UCSD-AML1 (cell line): ENCODE data around the gene LAMTOR2.
A peak's percentile ranks its signal among the peaks of the same experiment; 100 is the strongest.
"Not testable (repeated sequence)": the region's sequence is repeated elsewhere in the genome, so short reads cannot be mapped to it uniquely, and the experiment has no call there.

Experiments
- DNase-seq: peaks from one replicate; lab custom pipeline; 2025; ENCODE audit not compliant: unreplicated experiment; lab: John Stamatoyannopoulos, UW

Gene LAMTOR2

DNA sequence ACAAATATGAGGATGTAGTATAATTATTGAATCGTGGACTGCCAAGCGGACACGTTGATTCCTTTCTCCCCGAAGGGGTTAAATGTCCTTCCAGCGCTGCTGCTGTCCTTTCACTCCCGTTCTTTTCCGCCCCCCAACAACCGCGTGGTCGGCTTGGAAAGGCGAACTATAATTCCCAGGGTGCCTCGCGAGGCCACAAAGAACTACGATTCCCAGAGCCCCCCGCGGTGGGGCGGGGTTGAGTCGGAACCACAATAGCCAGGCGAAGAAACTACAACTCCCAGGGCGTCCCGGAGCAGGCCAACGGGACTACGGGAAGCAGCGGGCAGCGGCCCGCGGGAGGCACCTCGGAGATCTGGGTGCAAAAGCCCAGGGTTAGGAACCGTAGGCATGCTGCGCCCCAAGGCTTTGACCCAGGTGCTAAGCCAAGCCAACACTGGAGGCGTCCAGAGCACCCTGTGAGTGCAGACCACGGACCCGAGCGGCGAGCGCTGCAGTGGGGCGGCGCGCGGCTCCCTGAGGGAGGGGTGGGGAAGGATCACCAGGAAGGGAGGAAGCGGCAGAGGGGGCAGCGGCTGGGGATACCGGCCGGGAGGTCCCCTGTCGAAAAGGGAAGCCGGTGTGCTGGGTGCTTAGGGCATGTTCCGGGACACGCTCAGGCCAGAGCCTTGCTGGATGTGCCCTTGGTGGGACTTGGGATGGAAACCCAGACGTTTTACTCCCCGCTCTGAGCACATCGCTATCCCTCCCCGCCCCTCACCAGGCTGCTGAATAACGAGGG, at the start of gene LAMTOR2:
Gene LAMTOR2, plus strand, starts transcription at position 283 of the 781 bp plus-strand sequence. Its CDS starts 108 bp downstream, at position 391.
- peak; percentile 98 for DNase-seq

DNA sequence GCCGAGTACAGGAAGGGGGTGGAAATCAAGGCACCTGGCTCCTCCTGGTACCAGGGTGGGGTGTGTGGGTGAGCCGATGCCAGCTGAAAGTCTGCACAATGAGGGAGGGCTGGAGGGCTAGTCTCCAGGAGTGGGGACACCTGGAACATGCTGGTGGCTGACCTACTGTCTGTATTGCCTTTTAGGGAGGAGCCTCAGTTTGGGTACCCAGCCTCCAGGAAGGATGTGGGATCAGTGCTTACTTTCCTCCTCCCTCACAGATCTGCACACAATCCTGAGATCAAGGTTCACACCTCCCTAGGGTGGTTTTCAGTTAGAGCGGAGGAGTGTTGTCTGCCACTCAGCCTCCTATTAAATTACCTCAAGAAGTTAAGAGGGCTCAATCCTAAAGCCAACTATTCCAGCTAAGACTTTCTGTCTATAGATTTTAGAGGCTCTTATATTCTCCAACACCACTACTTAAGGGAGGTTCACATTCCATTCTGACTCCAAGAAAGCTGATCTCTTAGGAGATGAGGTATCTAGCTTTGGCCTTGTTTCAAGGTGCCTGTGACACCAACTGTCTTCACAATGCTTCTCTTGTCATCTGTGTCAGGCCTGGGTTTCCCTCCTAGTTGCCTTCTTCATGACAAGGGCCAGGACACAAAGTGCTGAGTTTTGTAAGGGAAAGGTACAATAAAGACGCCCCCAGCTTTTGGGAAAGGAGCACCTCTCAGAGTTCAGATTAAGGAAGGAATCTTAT, 49.6 kb upstream of the LAMTOR2 start:
- DNase-seq, result no peak

DNA sequence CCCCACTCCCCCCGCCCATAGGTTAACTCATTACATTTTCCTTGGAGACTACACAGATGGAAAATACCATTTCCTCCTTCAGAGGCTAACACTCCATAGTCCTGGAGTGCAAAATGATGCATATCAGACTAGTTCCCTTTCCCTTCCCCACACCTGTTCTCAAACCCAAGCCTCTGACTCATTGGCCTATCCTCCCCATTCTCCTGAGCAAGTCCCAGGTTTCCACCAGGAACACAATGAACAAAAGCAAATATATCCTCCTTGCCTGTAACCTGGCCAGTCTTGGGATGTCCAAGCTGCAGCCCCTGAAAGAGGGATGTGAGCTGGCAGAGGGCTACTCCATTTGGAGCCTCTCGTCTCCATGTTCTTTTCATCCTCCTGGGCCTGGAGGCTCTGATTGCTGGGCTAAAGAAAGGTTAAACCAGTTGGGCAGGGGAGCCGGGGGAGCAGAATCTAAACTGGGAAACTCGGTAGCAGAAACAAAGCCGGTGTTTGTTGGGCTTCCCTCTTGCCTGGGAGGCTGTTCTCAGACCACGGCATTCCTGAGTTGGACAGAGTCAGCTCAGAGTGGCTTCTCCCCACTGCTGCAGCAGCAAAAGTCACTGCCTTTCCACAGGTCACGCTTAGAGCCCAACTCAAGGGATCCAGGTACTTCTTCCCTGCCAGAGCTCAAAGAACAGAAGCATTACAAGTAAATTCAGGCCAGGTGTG, 47.8 kb upstream of the LAMTOR2 start:
- DNase-seq, result no peak

DNA sequence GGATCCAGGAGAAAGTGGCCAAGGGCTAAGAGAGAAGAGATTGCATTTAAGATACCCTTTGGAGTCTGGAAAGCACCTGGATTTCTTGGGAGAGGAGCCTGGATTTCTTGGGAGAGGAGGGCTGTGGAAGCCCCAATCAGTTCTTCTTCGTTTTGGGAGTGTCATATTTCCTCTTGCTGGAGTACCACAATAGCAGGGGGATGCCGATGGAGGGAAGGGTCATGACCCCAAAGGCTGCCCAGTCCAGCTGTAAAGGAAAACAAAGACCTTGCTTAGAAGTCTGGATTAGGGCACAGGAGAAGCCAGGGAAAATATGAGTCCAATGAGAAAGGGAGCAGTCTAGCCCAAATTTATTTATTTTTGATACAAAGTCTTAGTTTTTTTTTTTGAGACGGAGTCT, 45.2 kb upstream of the LAMTOR2 start:
- DNase-seq, result no peak

DNA sequence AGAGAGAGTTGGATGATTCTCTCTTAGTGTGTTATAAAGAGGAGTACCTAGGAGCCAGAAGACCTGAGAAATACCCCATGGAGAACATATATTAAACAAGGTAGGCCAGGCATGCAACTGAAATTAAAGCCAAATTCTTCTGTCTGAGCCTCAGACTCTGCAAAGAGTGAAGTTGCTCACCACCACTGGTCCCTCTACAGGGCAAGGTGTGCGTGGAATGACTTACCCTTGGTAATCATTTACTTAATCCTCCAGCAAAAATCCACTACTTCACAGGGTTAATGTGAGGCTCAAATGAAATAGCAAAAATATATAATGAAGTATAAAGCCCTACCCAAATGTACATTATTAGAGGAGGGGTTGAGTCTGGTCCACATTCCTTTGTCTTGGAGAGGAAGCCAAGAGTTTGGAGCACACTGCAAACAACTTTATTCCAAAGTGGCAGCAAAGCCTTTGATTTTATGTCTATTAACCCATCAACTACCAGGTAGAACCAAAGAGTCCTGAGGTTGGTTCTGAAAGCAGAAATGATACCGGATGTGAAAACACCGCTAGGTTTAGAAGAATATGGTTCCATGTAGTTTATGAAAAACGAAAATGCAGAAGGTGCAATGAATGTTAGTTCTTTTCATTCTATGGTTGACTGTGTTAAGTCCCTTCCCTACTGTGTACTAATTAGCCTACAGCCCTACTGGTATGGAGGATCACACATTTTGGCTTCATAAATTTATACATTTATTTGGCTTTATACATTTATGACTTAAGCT, 42.3 kb upstream of the LAMTOR2 start:
- no peak for DNase-seq

DNA sequence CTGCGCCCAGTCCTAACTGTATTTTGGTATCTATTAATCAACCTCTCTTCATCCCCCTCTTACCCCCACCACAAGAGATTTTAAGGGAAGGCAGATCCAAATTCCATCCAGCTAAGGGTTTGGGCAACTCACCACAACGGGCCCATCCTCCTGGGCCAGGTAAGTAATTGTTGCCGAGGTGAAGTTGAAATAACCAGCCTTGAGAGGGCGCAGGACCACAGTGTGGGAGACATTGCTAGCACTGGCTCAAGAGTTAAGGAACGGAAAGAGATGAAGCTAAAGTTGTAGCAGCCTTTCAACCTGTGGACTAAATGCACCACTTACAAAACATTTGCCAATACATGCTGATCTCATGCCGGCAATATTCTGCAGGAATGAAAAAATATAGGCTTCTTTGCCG, 39.8 kb upstream of the LAMTOR2 start:
- no peak for DNase-seq

DNA sequence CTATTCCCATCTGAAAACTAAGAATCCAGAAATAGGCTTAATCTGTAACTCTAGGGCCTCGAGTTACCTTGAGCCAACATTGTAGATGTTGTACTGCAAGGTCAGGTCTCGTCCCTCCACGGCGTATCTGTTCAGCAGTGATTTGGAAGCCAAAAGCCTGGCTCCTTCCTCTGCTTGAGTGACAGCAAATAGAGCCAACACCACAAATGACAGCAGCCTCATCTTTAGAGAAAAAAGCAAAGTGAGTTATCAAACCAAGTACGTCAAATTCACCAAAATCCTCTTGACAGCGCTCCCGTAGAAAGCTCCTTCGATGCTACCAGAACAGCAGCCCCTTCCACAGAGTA, 34.7 kb upstream of the LAMTOR2 start:
- DNase-seq, result no peak

DNA sequence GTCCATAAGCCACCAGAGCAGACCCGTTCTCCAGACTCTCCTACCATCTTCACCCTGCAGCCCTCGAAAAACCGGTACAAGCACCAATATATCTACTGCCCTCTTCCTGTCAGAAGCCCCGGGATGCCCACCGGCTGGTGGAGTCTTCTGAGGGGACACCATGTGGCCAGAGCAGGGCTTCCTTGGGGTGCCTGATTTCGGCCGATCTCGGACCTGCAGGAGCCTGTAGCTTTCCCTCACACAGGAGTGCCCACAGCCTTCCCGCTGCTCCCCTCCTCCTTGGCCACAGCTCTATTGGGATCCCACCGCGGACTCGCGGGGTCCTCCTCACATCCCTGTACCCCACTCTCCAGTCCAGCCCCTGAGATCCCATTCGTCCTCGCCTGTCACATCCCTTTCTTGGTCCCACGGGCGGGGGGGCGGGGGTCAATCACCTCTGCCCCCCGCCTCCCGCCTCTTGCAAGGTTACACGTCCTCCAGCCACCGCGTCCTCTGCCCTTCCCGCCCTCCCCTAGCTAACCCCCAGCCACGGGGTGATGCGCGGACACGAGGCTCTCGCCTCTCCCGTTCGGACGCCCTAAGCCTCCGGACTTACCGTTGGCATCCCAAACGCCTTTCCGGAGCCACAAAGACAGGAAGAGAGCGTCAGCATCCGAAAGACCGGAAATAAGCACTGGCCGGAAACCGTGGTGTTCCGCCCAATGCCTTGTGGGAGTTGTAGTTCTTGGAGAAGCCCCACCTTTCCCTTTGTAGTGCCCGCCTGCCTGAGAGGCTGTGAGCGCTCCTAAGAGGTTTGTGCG, 34.1 kb upstream of the LAMTOR2 start, which contains the start of gene SSR2:
Gene SSR2, minus strand, starts transcription at position 659 of the 800 bp plus-strand sequence. CDS start 784 bp downstream, outside the sequence.
- peak; percentile 85 for DNase-seq

DNA sequence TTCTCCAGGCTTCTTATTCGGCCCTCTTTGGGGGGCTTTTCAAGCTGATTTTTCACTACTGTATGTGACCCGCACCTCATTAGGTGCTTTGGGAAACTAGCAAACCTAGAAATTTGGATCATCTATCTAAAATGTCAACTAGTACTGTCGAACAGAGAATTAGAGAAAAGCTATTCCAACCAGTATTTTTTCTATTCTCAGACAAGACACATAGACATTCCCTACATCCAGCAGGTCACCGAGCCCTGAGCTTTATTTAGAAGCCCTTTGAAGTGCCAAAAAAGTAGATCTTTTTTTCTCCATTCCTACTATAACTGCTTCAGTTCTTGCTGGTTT, 33.5 kb upstream of the LAMTOR2 start:
- DNase-seq, result no peak

DNA sequence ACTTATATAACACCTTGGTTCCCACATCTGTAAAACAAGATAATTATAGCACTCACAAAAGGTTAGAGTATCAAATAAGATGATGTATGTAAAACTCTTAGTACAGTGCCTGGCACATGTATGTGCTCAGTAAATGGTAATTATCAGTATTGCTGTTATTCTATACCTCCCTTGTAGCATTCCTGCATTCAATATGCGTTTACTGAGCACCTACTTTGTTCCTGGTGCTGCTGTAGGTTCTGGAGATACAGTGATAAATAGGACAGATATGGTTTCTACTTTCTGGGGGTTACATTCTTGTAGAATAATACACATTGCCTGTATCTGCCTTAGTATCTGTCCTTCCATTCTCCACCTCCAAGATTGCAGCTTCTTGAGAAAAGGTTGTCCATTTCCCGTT, 32.6 kb upstream of the LAMTOR2 start:
- no peak for DNase-seq

DNA sequence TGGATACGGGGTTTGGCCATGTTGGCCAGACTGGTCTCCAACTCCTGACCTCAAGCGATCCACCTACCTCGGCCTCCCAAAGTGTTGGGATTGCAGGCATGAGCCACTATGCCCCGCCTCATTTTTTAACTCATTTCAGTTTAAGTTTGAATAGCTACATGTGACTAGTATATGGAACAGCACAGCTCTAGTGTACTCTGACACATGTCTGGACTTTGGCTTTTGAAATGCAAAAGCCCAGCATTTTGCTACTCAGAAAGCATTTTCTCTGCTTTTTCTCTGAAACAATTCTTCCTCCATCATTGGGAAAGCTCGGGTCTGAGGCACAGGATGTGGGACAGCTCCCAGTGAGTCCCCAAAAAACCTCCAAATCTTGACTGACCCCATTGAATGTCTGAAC, 29.8 kb upstream of the LAMTOR2 start:
- DNase-seq, result no peak

DNA sequence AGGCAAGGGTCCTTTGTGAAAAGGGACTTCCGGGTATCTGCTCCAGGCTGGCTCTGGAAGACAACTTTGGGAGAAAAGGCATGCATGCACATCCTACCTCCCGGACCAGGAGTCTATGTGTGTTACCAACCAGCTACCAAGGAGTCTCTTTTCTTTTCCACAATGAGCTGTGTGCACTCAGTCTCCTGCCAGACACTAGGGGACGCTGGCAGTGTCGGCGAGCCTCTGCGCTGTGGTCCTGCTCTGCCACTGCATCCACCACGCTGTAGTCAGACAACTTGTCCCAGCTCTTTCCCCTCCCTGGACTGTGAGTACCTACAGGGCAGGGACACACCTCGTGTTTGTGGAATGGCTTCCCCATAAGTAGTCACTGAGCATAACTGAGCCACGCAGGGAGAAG, 28.7 kb upstream of the LAMTOR2 start:
- DNase-seq, result peak; percentile 63

DNA sequence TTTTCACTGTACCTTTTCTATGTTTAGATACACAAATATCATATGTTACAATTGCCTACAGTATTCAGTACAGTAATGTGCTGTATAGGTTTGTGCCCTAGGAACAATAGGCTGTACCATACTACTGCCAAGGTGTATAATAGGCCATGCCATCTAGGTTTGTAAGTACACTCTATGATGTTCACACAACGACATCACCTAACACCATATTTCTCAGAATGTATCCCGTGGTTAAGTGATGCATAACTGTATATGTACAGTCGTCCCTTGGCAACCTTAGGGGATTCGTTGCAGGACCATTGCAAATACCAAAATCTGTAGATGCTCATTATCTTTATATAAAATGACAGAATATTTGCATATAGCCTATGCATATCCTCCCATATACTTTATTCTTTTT, 28.0 kb upstream of the LAMTOR2 start:
- DNase-seq, result no peak

DNA sequence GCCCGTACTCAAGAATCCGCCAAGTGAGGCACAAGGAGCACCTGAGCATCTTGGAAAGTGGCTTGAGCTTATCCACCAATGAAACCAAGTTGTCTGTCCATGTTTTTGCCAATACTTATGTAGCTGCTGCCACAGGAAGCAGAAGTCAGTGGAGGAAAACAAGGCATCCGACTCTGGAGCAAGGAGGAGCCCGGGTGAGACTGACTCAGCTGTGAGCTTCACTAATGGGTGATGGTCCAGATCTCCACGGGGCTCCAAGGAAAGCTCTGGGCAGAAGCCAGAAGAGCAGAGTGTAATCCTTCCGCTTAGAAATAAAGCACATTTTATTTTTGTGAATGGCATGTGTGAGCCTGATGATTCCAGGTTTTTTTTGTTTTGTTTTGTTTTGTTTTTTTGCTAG, 21.6 kb upstream of the LAMTOR2 start:
- no peak for DNase-seq

DNA sequence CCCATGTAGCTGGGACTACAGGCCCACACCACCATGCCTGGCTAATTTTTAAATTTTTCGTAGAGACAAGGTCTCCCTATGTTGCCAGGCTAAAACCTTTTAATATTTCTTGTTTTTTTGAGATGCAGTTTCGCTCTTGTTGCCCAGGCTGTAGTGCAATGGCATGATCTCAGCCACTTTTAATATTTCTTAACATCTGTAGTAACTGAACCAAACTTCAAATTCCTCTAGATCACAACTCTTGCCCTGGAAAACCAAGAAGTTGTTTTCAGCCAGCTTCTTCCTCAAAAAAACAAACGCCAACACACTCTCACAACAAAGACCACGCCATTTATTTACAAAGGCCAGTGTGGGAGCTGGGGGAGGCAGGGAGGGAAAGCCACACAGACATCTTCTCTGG, 19.6 kb upstream of the LAMTOR2 start:
- not testable (repeated sequence) for DNase-seq

DNA sequence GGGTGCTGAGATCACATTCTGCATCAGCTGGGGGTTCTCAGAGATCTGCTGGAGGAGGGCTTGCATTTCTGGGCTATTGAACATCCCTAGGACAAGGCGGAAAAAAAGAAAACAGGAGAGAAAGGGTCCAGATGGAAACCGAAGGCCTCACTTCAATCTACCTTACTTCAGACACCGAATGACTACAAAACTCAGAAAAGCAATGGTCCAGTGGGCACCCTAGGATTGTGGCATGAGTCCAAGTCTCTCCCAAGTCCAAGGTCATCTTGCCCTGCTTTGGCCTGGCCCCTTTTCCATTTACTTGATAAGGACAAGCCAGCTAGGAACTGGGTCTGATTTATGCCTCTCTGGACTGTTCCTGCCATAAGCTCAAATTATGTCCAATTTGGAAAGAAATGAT, 11.8 kb upstream of the LAMTOR2 start:
- DNase-seq, result no peak

DNA sequence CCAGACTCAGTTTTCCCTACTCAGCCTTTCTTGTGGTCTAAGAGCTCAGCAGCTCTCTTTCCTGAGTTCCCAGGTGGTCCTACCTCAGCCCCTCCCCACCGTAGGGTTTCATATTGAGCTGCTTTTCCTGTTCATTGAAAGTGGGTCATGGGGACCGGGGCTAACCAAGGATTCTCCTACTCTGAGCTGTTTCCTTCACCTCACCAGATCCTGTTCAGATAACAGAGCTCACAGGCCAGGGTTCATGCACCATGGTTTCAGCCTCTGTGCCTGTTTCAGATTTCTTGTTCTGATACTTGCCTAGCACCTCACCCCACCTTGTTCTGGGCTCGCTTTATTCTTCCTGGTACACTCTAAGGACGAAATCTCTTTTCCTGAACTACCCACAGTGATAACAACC, 9.5 kb upstream of the LAMTOR2 start:
- DNase-seq, result no peak

DNA sequence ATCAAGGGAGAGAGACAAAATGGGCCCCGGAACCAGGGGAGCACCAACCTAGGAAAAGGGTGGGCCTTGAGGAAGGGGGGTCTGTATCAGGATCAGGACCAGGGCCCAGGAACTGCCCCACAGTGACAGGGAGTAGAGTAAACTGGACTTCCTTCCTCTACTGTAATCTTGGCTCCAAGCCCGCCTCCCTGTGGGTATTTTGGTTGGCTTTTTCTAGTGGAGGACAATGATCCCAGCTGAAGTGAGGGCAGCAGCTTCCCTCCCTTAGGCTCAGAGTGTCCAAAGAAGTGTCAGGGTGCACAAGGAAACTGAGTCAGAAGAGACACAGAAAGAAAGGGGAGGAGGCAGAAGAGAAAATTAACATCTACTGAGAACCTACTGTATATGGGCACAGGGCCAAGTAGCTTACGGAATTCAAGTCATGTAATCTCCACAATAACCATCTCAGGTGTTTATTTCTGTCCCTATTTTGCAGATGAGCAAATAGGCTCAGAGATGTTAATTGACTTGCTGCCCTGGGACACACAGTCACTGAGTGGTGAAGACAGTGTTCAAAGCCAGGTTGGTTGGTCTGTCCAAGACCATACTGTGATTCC, 5.8 kb upstream of the LAMTOR2 start:
- DNase-seq, result no peak

DNA sequence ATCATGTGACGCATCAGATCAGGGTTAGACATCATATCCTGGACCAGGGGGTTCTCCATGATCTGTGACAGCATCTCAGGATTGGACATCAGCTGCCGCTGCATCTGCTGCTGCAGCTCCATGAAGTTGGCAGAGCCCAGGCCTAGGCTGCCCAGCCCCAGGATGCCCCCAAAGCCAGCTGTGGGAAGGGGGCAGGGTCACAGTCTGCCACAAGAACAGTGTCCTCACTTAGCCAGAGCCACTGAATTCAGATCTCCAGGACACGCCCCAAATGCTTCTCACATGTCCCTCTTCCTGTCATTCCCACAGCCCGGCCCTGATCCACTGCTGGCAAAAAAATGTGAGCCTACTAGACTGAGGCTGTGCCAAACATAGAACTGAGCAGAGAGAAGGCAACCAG, 4.2 kb upstream of the LAMTOR2 start:
- DNase-seq, result no peak
